Measurements from ENCODE around the gene NDUFB10.
A peak's percentile ranks its signal among the peaks of the same experiment; 100 is the strongest.

NDUFB10 gene

DNA sequence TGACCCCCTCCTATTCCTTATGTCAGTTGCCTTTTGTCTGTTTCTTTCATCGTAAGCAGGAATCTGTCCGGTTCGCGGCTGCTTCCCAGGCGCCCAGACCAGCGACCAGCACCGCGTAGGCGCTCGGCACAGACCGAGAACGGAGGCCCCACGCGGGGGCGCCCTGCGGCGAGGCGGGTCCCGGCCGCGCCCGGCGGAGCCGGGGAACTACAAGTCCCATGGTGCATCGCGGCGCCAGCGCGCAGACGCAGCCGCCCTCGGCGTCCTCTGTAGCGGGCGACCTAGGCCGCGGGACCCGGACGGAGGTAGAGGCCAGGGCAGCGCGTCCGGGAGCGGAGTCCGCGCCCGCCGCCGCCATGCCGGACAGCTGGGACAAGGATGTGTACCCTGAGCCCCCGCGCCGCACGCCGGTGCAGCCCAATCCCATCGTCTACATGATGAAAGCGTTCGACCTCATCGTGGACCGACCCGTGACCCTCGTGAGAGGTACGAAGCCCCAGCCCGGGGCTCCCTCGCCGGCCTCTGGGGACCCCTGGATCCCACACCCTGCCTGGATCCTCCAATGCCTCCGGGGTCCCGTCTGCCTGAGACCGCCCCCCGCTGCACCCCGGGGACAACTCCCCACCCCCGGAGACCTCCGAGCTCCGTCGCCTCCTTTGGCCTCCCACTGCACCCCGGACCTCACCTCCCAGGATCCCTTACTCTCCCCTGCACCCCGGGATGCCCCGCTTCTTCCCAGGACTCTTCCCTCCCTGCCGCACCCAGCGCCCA is at the start of gene NDUFB10:
Gene NDUFB10 (plus strand): TSS at position 270 of the 771 bp plus-strand sequence. CDS start 87 bp downstream, at position 357.
- no peaks in the 10 kb centered on the region for H3K9me3 ChIP-seq (ENCODE audit: control insufficient read depth, insufficient read depth, low read length)
- peaks cover 32% of the 10 kb centered on the region for H3K36me3 ChIP-seq (ENCODE audit: control insufficient read depth, insufficient read depth, low read length)
- H3K27ac ChIP-seq (ENCODE audit: low read depth, low read length), result peak within 1 kb of the TSS; percentile 97
- peak within 1 kb of the TSS; percentile 87 for H3K4me3 ChIP-seq (ENCODE audit: low read depth, low read length)
- peak within 1 kb of the TSS; percentile 89 for H3K9ac ChIP-seq (ENCODE audit: low read depth, low read length)
- H3K4me1 ChIP-seq (ENCODE audit: control insufficient read depth, insufficient read depth, low read length), result peaks cover 18% of the 10 kb centered on the region
- H3K27me3 ChIP-seq (ENCODE audit: control insufficient read depth, insufficient read depth, low read length), result no peaks in the 10 kb centered on the region

DNA sequence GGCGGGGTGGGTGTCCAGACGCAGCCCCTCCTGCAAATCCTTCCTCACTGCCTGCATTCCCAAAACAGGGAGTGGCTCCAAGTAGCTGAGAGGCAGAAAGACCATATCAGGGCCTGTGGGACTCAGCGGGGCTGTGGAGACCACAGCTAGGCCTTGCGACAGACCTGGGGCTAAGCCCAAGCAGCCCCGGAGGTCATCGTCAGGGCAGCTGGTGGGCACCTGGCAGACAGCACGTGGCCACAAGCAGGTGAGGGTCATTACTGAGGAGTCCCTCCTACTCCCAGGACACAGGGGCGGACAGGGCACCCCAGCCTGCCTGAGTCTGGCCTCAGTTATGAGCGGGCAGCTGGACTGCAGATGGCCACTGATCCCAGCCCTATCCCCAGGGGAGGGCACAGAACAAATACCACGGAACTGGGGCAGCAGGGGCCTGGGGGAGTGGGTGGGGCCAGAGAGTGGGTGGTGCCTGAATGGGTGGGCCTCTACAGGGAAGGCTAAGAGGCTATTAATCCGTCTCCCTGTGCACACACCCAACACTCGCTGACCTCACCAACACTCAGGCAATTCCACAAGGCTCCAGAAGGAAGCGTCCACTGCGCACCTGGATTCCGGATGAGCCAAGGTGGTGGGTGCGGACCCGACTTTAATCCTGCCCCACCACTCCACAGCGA is 49.6 kb upstream of the NDUFB10 start:
- H3K27ac ChIP-seq (ENCODE audit: low read depth, low read length), result no peak overlapping the region
- peaks cover 5% of the 10 kb centered on the region for H3K27me3 ChIP-seq (ENCODE audit: control insufficient read depth, insufficient read depth, low read length)
- H3K9me3 ChIP-seq (ENCODE audit: control insufficient read depth, insufficient read depth, low read length), result no peaks in the 10 kb centered on the region

DNA sequence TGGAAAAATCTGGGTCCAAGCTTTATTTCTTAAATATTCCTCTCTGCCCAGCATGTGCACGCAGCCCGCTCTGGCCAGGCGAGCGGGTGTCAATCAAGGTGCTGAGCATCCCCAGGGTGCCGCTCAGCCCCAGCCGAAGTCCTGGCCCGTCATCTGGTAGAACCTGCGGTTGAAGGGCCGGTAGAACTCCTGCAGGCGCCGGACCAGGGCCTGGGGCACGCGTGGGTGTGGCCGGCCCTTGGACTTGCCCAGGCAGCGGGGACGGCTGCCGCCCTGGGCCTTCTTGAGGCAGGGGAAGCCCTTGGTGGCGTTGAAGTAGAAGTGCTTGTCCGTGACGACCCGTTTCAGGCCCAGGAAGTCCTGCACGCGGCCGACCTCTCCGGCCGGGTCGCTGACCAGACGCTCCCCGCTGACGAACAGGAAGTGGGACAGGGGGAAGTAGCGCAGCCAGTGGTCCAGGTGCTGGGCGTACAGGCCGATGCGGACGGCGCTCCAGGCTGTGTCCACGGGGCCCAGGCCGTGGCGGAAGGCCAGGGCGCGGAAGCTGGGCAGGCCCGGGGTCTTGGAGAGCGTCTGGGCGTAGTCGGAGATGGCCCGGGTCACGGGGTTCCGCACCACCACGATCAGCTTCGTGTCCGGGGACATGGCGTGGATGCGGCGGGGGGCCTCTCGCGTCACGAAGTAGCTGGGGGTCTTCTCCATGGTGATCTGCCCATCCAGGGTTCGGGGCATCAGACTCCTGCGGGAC is 47.7 kb upstream of the NDUFB10 start:
- H3K27me3 ChIP-seq (ENCODE audit: control insufficient read depth, insufficient read depth, low read length), result peaks cover 22% of the 10 kb centered on the region
- H3K4me1 ChIP-seq (ENCODE audit: control insufficient read depth, insufficient read depth, low read length), result peaks cover 12% of the 10 kb centered on the region
- H3K36me3 ChIP-seq (ENCODE audit: control insufficient read depth, insufficient read depth, low read length), result no peaks in the 10 kb centered on the region
- H3K9me3 ChIP-seq (ENCODE audit: control insufficient read depth, insufficient read depth, low read length), result no peaks in the 10 kb centered on the region
- H3K9ac ChIP-seq (ENCODE audit: low read depth, low read length), result no peak overlapping the region
- H3K27ac ChIP-seq (ENCODE audit: low read depth, low read length), result no peak overlapping the region
- H3K4me3 ChIP-seq (ENCODE audit: low read depth, low read length), result no peak overlapping the region

More for the DNA sequence above, 49.6 kb upstream of the NDUFB10 start:
- Histone ChIP-seq H3K4me3 (ENCODE audit: low read depth, low read length) (no peak overlapping the region), H3K9ac (ENCODE audit: low read depth, low read length) (no peak overlapping the region), H3K36me3 (ENCODE audit: control insufficient read depth, insufficient read depth, low read length) (no peaks in the 10 kb centered on the region), H3K4me1 (ENCODE audit: control insufficient read depth, insufficient read depth, low read length) (peaks cover 11% of the 10 kb centered on the region)

DNA sequence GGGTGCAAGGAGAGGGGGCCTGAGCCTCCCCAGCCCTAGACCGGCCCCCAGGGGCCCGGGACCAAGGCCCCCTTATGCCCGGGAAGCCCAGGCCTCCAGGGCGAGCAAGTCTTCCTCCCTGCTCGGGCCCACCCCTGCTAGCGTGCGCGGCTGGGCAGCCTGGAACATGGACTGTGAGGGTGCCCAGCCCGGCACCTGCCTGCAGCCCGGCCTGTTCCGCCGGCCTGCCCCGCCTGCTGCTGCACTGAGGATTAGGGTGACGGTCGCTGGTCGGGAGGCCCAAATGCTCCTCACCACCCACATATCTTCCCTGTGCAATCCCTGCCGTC is 47.2 kb upstream of the NDUFB10 start:
- Histone ChIP-seq H3K27me3 (ENCODE audit: control insufficient read depth, insufficient read depth, low read length) (peaks cover 27% of the 10 kb centered on the region), H3K4me1 (ENCODE audit: control insufficient read depth, insufficient read depth, low read length) (peaks cover 17% of the 10 kb centered on the region), H3K27ac (ENCODE audit: low read depth, low read length) (no peak overlapping the region), H3K9ac (ENCODE audit: low read depth, low read length) (no peak overlapping the region), H3K36me3 (ENCODE audit: control insufficient read depth, insufficient read depth, low read length) (no peaks in the 10 kb centered on the region), H3K4me3 (ENCODE audit: low read depth, low read length) (no peak overlapping the region), H3K9me3 (ENCODE audit: control insufficient read depth, insufficient read depth, low read length) (no peaks in the 10 kb centered on the region)

DNA sequence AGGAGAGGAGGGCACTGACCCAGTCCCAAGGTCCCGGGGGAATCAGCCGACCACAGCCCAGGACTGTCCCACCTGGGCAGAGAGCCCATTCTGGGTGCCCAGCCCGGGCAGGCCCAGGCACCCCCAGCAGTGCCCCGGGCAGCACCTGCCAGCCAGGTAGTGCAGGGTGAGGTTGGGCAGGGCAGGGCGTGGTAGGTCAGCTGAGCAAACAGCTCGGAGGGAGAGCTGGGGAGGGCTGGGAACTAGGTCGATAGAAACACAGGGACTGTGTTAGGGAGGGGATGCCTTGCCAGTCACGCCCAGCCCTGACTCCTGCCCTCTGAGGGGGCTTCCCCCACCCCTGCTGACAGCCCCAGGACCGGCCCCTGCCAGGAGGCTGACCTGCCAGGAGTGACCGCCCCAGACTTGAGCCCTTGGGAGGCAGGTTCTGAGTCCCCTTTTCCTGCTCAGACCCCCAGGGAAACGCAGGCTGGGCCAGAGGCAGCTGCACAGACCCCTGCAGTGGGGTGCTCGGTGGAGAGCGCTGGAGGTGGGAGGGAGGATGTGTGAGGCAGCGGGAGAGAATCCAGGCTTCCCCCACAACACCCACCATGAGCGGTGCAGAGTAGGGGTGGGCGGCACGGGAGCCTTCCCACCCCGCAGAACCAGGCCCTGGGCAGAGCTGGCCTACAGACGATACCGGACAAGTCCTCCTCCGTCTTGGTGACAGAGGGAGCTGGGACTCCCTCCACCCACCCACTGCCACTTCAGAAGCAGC is 45.8 kb upstream of the NDUFB10 start:
- H3K36me3 ChIP-seq (ENCODE audit: control insufficient read depth, insufficient read depth, low read length), result no peaks in the 10 kb centered on the region

DNA sequence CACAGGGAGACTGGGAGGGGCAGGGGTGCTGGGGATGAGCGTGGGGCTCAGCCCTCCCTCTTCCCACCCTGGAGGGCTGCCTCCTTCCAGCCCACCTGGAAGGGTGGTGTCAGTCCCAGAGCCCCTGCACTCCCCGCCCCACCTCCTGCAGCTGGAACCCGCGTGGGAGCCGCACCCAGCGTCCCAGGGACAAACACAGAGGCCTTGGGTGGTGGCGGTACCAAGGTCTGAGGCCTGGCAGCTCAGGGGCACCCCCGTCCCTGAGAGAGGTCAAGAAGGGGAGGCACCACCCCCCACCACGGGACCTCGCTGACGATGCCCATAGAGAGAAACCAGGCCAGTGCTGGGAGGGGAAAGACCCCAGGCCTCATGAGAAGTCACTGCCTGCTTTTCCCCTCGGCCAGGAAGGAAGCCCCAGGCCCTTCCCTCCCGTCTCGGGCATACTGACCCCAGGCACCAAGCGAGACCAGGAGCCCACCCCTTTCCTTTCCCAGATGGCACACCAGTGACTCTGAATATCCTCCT is 45.2 kb upstream of the NDUFB10 start:
- Histone ChIP-seq H3K4me1 (ENCODE audit: control insufficient read depth, insufficient read depth, low read length) (peaks cover 23% of the 10 kb centered on the region), H3K9me3 (ENCODE audit: control insufficient read depth, insufficient read depth, low read length) (no peaks in the 10 kb centered on the region), H3K27ac (ENCODE audit: low read depth, low read length) (no peak overlapping the region), H3K27me3 (ENCODE audit: control insufficient read depth, insufficient read depth, low read length) (peaks cover 46% of the 10 kb centered on the region), H3K36me3 (ENCODE audit: control insufficient read depth, insufficient read depth, low read length) (no peaks in the 10 kb centered on the region), H3K4me3 (ENCODE audit: low read depth, low read length) (no peak overlapping the region), H3K9ac (ENCODE audit: low read depth, low read length) (no peak overlapping the region)

More for the DNA sequence above, 45.8 kb upstream of the NDUFB10 start:
- Histone ChIP-seq H3K27me3 (ENCODE audit: control insufficient read depth, insufficient read depth, low read length) (peaks cover 39% of the 10 kb centered on the region), H3K4me1 (ENCODE audit: control insufficient read depth, insufficient read depth, low read length) (peaks cover 23% of the 10 kb centered on the region), H3K4me3 (ENCODE audit: low read depth, low read length) (no peak overlapping the region), H3K27ac (ENCODE audit: low read depth, low read length) (no peak overlapping the region), H3K9ac (ENCODE audit: low read depth, low read length) (no peak overlapping the region), H3K9me3 (ENCODE audit: control insufficient read depth, insufficient read depth, low read length) (no peaks in the 10 kb centered on the region)

DNA sequence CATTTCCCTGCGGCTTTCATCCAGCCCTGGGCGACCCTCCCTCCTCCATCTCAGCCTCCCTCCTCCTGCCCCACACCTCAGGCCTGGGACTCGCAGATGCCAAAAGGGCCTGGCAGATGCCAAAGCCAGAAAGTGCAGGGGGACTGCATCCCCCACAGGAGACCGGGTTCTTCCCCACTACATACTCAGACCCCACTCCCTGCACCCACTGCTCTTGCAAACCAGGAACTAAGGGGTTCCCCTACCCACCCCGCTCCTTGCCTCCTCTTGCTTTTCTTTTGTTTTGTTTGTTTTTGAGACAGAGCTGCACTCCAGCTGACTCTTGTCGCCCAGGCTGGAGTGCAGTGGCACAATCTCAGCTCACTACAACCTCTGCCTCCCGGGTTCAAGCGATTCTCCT is 44.4 kb upstream of the NDUFB10 start:
- Histone ChIP-seq H3K9ac (ENCODE audit: low read depth, low read length) (no peak overlapping the region), H3K4me3 (ENCODE audit: low read depth, low read length) (no peak overlapping the region), H3K27me3 (ENCODE audit: control insufficient read depth, insufficient read depth, low read length) (peaks cover 54% of the 10 kb centered on the region), H3K4me1 (ENCODE audit: control insufficient read depth, insufficient read depth, low read length) (peaks cover 23% of the 10 kb centered on the region), H3K9me3 (ENCODE audit: control insufficient read depth, insufficient read depth, low read length) (no peaks in the 10 kb centered on the region), H3K27ac (ENCODE audit: low read depth, low read length) (no peak overlapping the region), H3K36me3 (ENCODE audit: control insufficient read depth, insufficient read depth, low read length) (no peaks in the 10 kb centered on the region)

DNA sequence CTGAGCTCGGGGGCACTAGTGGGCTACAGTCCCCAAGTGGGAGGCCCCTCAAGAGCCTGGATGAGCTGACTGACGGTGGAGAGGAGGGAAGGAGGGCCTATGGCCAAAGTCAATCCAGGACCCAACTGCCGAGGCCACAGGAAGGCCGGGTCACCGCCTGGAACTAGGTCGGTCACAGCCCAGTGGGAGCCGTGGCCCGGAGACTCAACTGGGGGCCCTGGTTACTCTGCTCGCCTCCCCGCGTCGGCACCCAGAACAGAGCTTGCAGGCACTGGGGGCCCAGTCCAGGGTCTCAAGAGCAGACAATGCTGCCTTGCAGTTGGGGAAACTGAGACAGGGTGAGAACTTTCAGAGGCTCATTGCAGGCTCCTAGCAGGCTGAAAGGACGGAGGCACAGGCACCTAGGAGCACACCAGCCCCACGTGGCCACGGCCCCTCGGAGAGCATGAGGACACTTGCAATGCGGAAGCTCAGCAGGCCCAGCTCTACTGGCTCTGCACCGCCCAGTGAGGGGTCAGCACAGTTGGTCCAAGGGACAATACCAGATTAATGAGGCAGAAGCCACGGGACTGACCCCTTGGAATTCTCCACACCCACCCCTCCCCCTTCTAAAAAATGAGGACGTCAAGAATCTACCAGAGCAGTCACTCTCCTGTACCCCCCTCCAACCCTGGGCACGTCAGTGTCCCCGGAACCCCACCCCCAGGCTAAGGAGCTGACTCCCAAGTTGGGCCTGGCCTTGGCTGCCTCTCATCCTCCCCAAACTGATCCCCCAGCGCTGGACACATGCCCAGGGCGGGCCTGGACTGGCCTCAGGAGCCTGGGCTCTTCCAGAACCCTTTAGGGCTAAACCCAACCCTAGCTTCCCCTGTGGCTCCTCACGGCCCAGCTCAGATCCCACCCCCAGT is 43.4 kb upstream of the NDUFB10 start:
- Histone ChIP-seq H3K9me3 (ENCODE audit: control insufficient read depth, insufficient read depth, low read length) (no peaks in the 10 kb centered on the region), H3K4me1 (ENCODE audit: control insufficient read depth, insufficient read depth, low read length) (peaks cover 23% of the 10 kb centered on the region), H3K27ac (ENCODE audit: low read depth, low read length) (no peak overlapping the region), H3K36me3 (ENCODE audit: control insufficient read depth, insufficient read depth, low read length) (no peaks in the 10 kb centered on the region), H3K27me3 (ENCODE audit: control insufficient read depth, insufficient read depth, low read length) (peaks cover 64% of the 10 kb centered on the region), H3K4me3 (ENCODE audit: low read depth, low read length) (no peak overlapping the region), H3K9ac (ENCODE audit: low read depth, low read length) (no peak overlapping the region)

DNA sequence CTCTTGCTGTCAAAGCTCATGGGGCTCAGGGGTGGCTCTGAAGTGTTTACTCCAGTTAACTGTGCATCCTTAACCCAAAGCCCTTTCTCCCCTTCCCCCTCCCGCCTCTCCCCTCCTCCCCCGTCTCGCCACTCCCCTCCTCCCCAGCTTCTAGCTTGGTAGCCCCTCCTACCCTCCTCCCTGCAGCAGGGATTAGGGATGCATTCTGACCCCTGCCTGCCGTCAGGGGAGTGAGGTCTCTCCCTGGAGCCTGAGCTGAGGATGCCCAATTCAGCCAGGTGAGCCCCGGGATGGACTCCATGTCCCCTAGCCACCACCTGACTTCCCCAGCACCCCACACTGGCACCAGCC is 42.7 kb upstream of the NDUFB10 start:
- H3K4me3 ChIP-seq (ENCODE audit: low read depth, low read length), result peak overlapping the region; percentile 42; the same call in 1 of the 2 replicates
- no peak overlapping the region for H3K27ac ChIP-seq (ENCODE audit: low read depth, low read length)
- H3K9me3 ChIP-seq (ENCODE audit: control insufficient read depth, insufficient read depth, low read length), result no peaks in the 10 kb centered on the region
- no peak overlapping the region for H3K9ac ChIP-seq (ENCODE audit: low read depth, low read length)
- no peaks in the 10 kb centered on the region for H3K36me3 ChIP-seq (ENCODE audit: control insufficient read depth, insufficient read depth, low read length)
- peaks cover 70% of the 10 kb centered on the region for H3K27me3 ChIP-seq (ENCODE audit: control insufficient read depth, insufficient read depth, low read length)
- H3K4me1 ChIP-seq (ENCODE audit: control insufficient read depth, insufficient read depth, low read length), result peaks cover 23% of the 10 kb centered on the region
